ENCODE data around the gene SLC2A9.

- TF ChIP-seq, protein P1, sequence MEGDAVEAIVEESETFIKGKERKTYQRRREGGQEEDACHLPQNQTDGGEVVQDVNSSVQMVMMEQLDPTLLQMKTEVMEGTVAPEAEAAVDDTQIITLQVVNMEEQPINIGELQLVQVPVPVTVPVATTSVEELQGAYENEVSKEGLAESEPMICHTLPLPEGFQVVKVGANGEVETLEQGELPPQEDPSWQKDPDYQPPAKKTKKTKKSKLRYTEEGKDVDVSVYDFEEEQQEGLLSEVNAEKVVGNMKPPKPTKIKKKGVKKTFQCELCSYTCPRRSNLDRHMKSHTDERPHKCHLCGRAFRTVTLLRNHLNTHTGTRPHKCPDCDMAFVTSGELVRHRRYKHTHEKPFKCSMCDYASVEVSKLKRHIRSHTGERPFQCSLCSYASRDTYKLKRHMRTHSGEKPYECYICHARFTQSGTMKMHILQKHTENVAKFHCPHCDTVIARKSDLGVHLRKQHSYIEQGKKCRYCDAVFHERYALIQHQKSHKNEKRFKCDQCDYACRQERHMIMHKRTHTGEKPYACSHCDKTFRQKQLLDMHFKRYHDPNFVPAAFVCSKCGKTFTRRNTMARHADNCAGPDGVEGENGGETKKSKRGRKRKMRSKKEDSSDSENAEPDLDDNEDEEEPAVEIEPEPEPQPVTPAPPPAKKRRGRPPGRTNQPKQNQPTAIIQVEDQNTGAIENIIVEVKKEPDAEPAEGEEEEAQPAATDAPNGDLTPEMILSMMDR (IDR thresholded peaks at IDR 0.05), result no peak
- TF ChIP-seq POLR2AphosphoS5 (IDR thresholded peaks at IDR 0.05) (no peak), EP300 (IDR thresholded peaks at IDR 0.05) (no peak), POLR2A (IDR thresholded peaks at IDR 0.05) (no peak)
Measured at GRCh38 chr4:9987749-9988362, 33.4 kb downstream of the SLC2A9 start.
